DOHH2 (cell line): ENCODE measurements around the gene ADGRL2.

Source experiments
- CTCF ChIP-seq: fragments of 200-600 bp; sonication (generic); IDR thresholded peaks from one replicate; pipeline ENCODE4 v1.5.1; 2014; ENCODE audit warnings: antibody characterized with exemption, mild to moderate bottlenecking, low read depth, low read length; ENCODE audit not compliant: poor library complexity, severe bottlenecking
- EZH2phosphoT487 ChIP-seq: fragments of 200-600 bp; sonication (generic); IDR thresholded peaks from 2 replicates; pipeline ENCODE4 v1.6.1; 2017; ENCODE audit warnings: borderline replicate concordance, mild to moderate bottlenecking, antibody characterized with exemption, low read length, moderate library complexity, mixed read lengths

- TF ChIP-seq CTCF: no peak
- no peak for TF ChIP-seq EZH2phosphoT487
Measured at GRCh38 chr1:81805537-81806431, 5.0 kb downstream of the ADGRL2 start.
